ENCODE data around the gene FBXL13.

- TF ChIP-seq CTCF (IDR thresholded peaks at IDR 0.05), result no peak
- no peak for TF ChIP-seq POLR2A (IDR thresholded peaks at IDR 0.05; ENCODE audit: low read depth)
Observed at GRCh38 chr7:102814025-102814471, 260.5 kb downstream of the FBXL13 start.
